ENCODE measurements around the gene HMGB3.

HMGB3 gene

GRCh38 chrX:150975655-150976390 is 7.3 kb upstream of the HMGB3 start:
- no peak overlapping the region for H3K4me3 ChIP-seq (ENCODE audit: low read depth, low read length)
- H3K79me2 ChIP-seq = no peaks in the 10 kb centered on the region
- H3K27me3 ChIP-seq (ENCODE audit: control insufficient read depth, insufficient read depth, low read length) = no peaks in the 10 kb centered on the region
- H3K9ac ChIP-seq = no peak overlapping the region
- no peak overlapping the region for H3K27ac ChIP-seq
- H2AFZ ChIP-seq = no peak overlapping the region
- no peak for TF ChIP-seq CTCF (IDR thresholded peaks at IDR 0.05)
- H3K9me3 ChIP-seq (ENCODE audit: control insufficient read depth, low read length) = no peaks in the 10 kb centered on the region
- H3K4me2 ChIP-seq (ENCODE audit: low read length) = no peak overlapping the region
- no peaks in the 10 kb centered on the region for H3K4me1 ChIP-seq
- no peaks in the 10 kb centered on the region for H3K36me3 ChIP-seq (ENCODE audit: control insufficient read depth, insufficient read depth, low read length)

- no peaks in the 10 kb centered on the region for H3K4me1 ChIP-seq
- no peak overlapping the region for H3K4me2 ChIP-seq (ENCODE audit: low read length)
- no peaks in the 10 kb centered on the region for H3K9me3 ChIP-seq (ENCODE audit: control insufficient read depth, low read length)
- no peak overlapping the region for H3K27ac ChIP-seq
- H3K27me3 ChIP-seq (ENCODE audit: control insufficient read depth, insufficient read depth, low read length) = no peaks in the 10 kb centered on the region
- no peaks in the 10 kb centered on the region for H3K36me3 ChIP-seq (ENCODE audit: control insufficient read depth, insufficient read depth, low read length)
- no peak overlapping the region for H2AFZ ChIP-seq
- H3K9ac ChIP-seq = no peak overlapping the region
- no peak for TF ChIP-seq CTCF (IDR thresholded peaks at IDR 0.05)
- no peak overlapping the region for H3K4me3 ChIP-seq (ENCODE audit: low read depth, low read length)
- H3K79me2 ChIP-seq = no peaks in the 10 kb centered on the region
Measured at GRCh38 chrX:150977411-150978162, 5.5 kb upstream of the HMGB3 start.

GRCh38 chrX:150980186-150980585 is 2.9 kb upstream of the HMGB3 start:
- Histone ChIP-seq H3K36me3 (ENCODE audit: control insufficient read depth, insufficient read depth, low read length) (no peaks in the 10 kb centered on the region), H3K4me2 (ENCODE audit: low read length) (no peak overlapping the region)

GRCh38 chrX:150980711-150981110 is 2.4 kb upstream of the HMGB3 start:
- Histone ChIP-seq H2AFZ (no peak overlapping the region), H3K4me1 (no peaks in the 10 kb centered on the region), H3K27ac (no peak overlapping the region), H3K36me3 (ENCODE audit: control insufficient read depth, insufficient read depth, low read length) (no peaks in the 10 kb centered on the region), H3K4me2 (ENCODE audit: low read length) (no peak overlapping the region), H3K4me3 (ENCODE audit: low read depth, low read length) (no peak overlapping the region), H3K9ac (no peak overlapping the region), H3K79me2 (no peaks in the 10 kb centered on the region), H3K9me3 (ENCODE audit: control insufficient read depth, low read length) (no peaks in the 10 kb centered on the region), H3K27me3 (ENCODE audit: control insufficient read depth, insufficient read depth, low read length) (no peaks in the 10 kb centered on the region)
- no peak for TF ChIP-seq CTCF (IDR thresholded peaks at IDR 0.05)

More at GRCh38 chrX:150980186-150980585, 2.9 kb upstream of the HMGB3 start:
- no peak overlapping the region for H3K27ac ChIP-seq
- no peak overlapping the region for H3K9ac ChIP-seq
- H3K79me2 ChIP-seq = no peaks in the 10 kb centered on the region
- no peak for TF ChIP-seq CTCF (IDR thresholded peaks at IDR 0.05)
- H3K4me3 ChIP-seq (ENCODE audit: low read depth, low read length) = no peak overlapping the region
- no peak overlapping the region for H2AFZ ChIP-seq
- H3K4me1 ChIP-seq = no peaks in the 10 kb centered on the region
- no peaks in the 10 kb centered on the region for H3K9me3 ChIP-seq (ENCODE audit: control insufficient read depth, low read length)
- no peaks in the 10 kb centered on the region for H3K27me3 ChIP-seq (ENCODE audit: control insufficient read depth, insufficient read depth, low read length)
